ENCODE results near the gene CPE.

- TF ChIP-seq CTCF (IDR thresholded peaks at IDR 0.05) = no peak
- no peak for TF ChIP-seq POLR2AphosphoS5 (IDR thresholded peaks at IDR 0.05)
- TF ChIP-seq POLR2A (IDR thresholded peaks at IDR 0.05) = no peak
Observed at GRCh38 chr4:165539801-165540200, 161.0 kb downstream of the CPE start.
